Mammary epithelial cell (primary cell): Measurements from ENCODE around the gene DDX46.

Experiments used
- EZH2 ChIP-seq: IDR thresholded peaks from 2 replicates; pipeline ENCODE4 v1.6.1; 2012; ENCODE audit warnings: low read length, inconsistent platforms, borderline replicate concordance
- TF ChIP-seq, protein P1 (sequence below), 2 donors: IDR thresholded peaks in 1 of 2; conservative IDR thresholded peaks in 1 of 2; 2 replicates each; pipeline ENCODE4 v1.5.1; 2011 to 2012; ENCODE audit warnings: inconsistent platforms in 2 of 2, low read length in 2 of 2, mild to moderate bottlenecking in 2 of 2, control low read depth in 1 of 2, low read depth in 1 of 2; ENCODE audit not compliant: insufficient read depth in 1 of 2; ENCODE audit errors: extremely low read depth in 1 of 2

DNA sequence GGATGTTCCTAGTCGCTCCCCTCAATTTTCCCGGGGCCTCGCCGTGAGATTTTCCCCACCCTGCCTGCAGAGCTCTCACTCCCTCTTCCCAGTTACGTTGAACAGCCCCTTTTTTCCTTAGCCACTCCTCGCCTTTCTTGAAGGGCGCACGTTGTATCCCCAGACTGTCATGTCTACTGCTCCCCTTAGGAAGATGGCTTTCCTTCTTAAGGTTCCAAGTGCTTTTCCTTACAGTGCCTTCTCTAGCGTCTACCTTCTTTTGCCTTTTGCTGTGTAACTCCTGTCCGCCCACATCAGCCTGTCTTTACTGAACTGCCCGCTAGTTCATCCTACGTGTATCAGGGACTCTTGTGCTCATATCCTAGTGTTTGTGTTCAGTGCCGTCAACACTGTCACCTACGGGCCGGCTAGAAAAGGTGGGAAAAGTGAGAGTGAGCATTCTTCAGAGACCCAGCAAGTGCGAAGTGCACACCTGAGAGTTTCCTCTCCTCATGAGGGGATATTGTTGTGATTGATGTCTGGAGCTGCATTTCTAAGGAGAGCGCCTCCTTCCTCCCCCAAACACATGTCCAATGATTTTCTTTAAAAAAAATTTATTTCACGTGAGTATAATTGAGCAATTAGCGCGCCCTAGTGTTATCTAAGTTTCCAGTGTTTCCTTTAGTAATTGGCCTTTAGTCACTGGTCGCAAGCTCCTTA, 19.5 kb upstream of the DDX46 start:
- TF ChIP-seq, protein P1, sequence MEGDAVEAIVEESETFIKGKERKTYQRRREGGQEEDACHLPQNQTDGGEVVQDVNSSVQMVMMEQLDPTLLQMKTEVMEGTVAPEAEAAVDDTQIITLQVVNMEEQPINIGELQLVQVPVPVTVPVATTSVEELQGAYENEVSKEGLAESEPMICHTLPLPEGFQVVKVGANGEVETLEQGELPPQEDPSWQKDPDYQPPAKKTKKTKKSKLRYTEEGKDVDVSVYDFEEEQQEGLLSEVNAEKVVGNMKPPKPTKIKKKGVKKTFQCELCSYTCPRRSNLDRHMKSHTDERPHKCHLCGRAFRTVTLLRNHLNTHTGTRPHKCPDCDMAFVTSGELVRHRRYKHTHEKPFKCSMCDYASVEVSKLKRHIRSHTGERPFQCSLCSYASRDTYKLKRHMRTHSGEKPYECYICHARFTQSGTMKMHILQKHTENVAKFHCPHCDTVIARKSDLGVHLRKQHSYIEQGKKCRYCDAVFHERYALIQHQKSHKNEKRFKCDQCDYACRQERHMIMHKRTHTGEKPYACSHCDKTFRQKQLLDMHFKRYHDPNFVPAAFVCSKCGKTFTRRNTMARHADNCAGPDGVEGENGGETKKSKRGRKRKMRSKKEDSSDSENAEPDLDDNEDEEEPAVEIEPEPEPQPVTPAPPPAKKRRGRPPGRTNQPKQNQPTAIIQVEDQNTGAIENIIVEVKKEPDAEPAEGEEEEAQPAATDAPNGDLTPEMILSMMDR (conservative IDR thresholded peaks at IDR 0.05 in 1 of 2, IDR thresholded peaks at IDR 0.05 in 1 of 2; ENCODE audit: extremely low read depth in 1 of 2, insufficient read depth in 1 of 2, low read depth in 1 of 2, low read length in 2 of 2), result peak in 1 of 2 donors; percentile 9
- TF ChIP-seq EZH2, result no peak
